DOHH2 (cell line): ENCODE data around the gene LIMK2.

ENCODE experiments used
- EZH2phosphoT487 ChIP-seq: fragments of 200-600 bp; sonication (generic); IDR thresholded peaks from 2 replicates; pipeline ENCODE4 v1.6.1; 2017; ENCODE audit warnings: borderline replicate concordance, mild to moderate bottlenecking, antibody characterized with exemption, low read length, moderate library complexity, mixed read lengths
- TF ChIP-seq, protein P1 (sequence below): fragments of 200-600 bp; sonication (generic); IDR thresholded peaks from one replicate; pipeline ENCODE4 v1.5.1; 2014; ENCODE audit warnings: antibody characterized with exemption, mild to moderate bottlenecking, low read depth, low read length; ENCODE audit not compliant: poor library complexity, severe bottlenecking

DNA sequence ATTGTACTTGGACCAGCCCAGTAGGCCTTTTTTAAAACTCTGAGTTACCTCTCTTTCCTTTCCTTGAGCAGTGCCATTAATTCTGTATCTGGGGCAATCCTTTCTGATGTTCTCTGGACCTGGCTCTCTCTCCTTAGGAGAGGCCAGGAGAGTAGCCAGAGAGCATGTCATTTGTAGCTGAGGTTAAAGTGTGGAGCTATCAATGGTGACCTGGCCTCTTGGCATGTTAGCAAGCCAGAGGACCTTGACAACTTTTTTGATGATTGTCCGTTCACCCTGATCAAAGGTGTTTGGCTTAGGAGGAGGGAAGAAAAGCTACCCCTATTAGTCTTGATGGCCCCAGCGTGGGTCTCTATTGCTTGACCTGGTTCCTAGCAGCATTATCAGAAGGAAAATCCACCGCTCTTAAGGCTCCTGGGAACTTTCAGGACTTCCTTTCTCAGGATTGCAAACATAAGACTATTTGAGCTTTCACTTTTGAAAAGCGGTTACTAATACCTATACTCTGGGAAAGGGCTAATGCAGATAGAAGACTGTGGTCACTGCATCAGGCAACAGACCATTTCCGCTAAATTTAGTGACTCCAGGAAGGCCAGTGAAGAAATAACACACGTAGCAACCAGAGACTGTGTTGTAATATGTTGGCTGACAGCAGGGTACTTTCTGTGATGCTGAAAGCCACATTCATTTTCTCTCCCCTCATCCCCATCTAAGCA, 18.2 kb downstream of the LIMK2 start:
- TF ChIP-seq, protein P1, sequence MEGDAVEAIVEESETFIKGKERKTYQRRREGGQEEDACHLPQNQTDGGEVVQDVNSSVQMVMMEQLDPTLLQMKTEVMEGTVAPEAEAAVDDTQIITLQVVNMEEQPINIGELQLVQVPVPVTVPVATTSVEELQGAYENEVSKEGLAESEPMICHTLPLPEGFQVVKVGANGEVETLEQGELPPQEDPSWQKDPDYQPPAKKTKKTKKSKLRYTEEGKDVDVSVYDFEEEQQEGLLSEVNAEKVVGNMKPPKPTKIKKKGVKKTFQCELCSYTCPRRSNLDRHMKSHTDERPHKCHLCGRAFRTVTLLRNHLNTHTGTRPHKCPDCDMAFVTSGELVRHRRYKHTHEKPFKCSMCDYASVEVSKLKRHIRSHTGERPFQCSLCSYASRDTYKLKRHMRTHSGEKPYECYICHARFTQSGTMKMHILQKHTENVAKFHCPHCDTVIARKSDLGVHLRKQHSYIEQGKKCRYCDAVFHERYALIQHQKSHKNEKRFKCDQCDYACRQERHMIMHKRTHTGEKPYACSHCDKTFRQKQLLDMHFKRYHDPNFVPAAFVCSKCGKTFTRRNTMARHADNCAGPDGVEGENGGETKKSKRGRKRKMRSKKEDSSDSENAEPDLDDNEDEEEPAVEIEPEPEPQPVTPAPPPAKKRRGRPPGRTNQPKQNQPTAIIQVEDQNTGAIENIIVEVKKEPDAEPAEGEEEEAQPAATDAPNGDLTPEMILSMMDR, result no peak
- TF ChIP-seq EZH2phosphoT487, result no peak
